HL-60 (cell line): ENCODE results near the gene NIT1.

Source experiments
- GABPA ChIP-seq: IDR thresholded peaks from 2 replicates; pipeline ENCODE4 v1.6.1; 2012; ENCODE audit warnings: low read depth
- TF ChIP-seq, protein P1 (sequence below): IDR thresholded peaks from one replicate; pipeline ENCODE4 v1.5.1; 2011; ENCODE audit warnings: low read length, control low read depth, inconsistent platforms; ENCODE audit not compliant: insufficient read depth

DNA sequence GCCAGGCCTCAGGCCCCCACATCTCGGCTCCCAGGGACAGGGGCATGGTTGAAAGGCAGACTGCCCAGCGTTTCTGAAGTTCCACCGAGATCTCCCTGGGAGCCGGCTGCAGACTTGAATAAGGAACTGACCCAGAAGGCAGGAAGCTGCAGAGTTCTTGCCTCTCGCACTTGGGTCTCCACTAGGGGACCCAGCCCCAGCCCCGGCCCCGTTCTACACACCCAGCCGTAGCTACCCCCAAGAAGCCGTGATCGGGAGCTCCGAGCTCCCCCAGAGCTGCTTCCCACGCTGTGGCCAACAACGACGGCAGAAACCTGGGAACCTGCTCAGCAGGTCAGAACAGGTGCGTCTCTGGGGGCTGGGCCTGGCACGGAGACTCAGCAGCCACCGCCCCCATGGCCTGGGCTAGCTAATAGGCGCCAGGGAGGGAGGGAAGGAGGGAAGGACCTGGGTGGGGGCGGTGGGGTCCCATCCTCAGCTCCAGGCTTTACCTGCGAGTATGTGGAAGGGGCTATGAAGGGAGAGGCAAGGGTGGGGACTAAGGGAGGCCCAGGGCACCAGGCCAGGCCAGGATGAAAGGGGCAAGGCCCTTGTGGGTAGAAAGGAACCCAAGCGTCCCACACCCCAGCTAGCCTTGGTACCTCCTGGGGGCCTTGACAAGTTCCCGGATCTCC is 28.5 kb upstream of the NIT1 start, which contains the start of gene NECTIN4:
- TF ChIP-seq, protein P1, sequence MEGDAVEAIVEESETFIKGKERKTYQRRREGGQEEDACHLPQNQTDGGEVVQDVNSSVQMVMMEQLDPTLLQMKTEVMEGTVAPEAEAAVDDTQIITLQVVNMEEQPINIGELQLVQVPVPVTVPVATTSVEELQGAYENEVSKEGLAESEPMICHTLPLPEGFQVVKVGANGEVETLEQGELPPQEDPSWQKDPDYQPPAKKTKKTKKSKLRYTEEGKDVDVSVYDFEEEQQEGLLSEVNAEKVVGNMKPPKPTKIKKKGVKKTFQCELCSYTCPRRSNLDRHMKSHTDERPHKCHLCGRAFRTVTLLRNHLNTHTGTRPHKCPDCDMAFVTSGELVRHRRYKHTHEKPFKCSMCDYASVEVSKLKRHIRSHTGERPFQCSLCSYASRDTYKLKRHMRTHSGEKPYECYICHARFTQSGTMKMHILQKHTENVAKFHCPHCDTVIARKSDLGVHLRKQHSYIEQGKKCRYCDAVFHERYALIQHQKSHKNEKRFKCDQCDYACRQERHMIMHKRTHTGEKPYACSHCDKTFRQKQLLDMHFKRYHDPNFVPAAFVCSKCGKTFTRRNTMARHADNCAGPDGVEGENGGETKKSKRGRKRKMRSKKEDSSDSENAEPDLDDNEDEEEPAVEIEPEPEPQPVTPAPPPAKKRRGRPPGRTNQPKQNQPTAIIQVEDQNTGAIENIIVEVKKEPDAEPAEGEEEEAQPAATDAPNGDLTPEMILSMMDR: no peak
- TF ChIP-seq GABPA: no peak
